HG02623 (cell line): ENCODE data around the gene IDH3A.

Experiments used
- ATAC-seq: cut with Tn5 transposase; IDR thresholded peaks from one replicate; pipeline ENCODE4 v1.9.1; 2021; ENCODE audit warnings: moderate library complexity; ENCODE audit not compliant: unreplicated experiment

Gene IDH3A

DNA sequence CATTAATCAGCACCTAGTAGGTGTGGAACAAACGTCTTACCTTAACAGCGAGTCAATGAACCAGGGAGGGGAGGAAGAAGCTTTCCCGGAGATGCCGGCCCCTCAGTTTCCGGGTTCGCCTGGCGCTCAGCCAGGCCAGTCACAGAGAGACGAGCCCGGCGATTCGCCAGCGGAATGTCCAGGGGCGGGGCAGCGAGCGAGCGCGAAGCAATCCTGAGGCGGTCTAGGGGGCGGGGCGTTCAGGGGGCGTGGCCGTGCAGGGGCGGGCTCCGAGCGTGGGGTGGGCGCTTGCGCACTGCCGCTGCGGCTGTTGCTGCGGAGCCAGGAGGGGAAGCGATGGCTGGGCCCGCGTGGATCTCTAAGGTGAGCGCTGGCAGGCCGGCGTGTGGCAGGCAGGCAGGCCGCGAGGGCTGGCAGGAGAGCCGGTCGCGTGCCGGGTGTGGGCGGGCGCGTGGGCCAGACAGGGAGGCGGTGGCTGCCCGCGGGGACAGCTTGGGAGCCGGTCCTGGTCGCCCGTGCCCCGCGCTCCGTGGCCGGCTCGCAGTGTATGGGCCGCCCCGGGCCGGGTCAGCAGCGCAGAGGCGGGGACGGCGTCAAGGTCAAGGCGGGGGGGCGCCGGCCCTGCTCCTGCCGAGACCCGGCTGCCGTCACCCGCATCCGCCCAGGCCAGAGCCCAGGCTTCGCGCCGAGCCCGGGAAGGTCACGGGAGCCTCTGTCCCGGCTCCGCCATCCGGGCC, at the start of gene IDH3A:
Gene IDH3A (plus strand): TSS at position 295 of the 737 bp plus-strand sequence. CDS start 42 bp downstream, at position 337.
- peak; percentile 73 for ATAC-seq

GRCh38 chr15:78100886-78101285, 48.3 kb upstream of the IDH3A start:
- no peak for ATAC-seq

DNA sequence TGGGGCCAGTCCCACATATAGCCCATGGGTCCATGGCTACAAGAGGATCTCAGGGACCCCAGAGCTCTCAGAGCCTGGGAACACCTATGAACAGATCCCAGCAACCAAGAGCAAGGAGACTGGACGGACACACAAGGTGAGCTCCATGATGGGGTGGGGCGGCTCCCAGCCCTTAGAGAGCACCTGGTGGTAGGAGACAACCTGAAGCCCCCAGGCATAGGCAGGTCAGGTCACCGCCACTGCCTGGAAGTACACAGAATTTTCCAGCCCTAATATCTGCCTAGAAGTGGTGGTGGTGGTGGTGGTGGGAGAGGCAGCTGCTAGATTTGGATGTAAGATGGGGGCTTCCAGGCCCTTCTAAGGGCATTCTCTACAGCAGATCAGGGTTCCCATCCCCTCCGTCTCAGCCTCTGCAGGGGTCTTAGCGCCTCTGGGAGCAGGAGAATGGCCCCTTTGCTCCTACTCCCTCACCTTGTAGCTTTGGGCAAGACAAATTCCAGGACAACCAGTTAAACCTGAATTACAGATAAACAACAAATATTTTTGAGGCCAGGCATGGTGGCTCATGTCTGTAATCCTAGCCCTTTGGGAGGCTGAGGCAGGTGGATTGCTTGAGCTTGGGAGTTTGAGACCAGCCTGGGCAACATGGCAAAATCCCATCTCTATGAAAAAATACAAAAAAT, 47.6 kb upstream of the IDH3A start:
- no peak for ATAC-seq

GRCh38 chr15:78102211-78102610, 47.0 kb upstream of the IDH3A start:
- ATAC-seq = no peak

- ATAC-seq = no peak
These were observed 46.4 kb upstream of the IDH3A start for GRCh38 chr15:78102741-78103140.

DNA sequence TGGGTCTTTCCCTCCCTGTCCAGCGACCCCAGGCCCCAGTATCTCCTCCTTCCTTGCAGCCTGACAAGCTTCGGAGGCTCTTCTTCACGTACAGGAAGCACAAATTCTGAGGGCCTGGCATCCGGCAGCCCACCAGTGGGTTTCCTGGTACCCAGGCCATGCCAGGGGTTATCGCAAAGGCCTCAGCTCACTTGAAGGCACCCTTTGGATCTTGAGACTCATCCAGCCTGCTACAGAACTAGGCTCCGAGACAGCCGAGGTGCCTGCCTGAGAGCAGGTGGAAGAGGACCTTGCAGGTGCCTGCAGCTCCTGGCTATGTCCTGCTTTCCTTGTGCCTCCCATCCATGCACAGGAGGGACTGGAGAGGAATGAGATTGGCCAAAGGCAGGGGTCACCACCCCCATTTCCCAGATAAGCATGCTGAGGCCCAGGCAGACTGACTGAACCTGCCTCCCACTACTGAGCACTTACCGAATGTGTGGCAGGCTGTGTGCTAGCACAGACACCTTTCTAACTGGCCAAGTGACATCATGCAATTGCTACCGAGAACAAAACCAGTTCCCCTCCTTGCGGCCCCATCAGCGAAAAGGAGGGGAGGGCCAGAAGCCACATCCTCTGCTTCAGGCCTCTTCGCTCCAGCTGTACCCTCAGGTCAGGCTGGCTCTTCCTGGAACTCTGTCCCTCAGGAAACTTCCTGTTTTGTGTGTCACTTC, 45.6 kb upstream of the IDH3A start:
- ATAC-seq = peak; percentile 75

GRCh38 chr15:78104119-78104479, 45.1 kb upstream of the IDH3A start:
- no peak for ATAC-seq

- ATAC-seq = no peak
These were observed 44.3 kb upstream of the IDH3A start for GRCh38 chr15:78104566-78105475.

DNA sequence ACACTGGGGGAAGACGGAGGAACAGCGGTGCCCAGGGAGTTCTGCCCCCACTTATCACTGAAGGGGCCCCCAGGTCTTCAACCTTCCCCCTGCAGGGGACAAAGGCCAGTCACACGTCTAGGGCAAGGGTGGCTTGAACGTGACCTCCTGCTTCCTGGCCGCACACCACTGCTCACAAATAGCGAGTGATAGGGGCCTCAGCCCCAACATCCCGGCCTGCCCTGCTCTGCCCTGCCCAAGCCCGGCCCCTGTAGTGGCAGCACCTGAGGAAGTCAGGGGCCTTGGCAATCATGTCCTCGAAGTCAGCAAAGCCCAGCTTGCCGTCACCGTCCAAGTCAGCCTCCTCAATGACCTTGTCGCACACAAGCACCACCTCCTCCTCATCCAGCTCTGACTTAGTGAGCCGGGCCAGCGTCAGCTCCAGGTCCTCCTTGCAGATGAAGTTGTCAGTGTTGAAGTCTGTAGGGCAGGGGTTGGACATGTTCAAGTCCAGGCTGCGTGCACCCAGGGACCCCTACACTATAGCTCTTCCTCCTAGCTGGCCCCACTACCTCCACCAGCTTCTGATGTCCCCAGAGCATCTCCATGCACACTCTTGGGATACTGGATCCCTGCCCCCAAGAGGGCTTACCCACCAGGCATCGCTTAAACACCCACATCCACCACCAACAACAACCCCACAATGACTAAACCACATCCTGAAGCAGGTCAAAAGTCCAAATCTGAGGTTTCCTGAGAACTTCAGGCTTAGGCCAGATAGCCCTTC, 43.5 kb upstream of the IDH3A start:
- ATAC-seq = no peak

GRCh38 chr15:78107471-78107870, 41.7 kb upstream of the IDH3A start:
- ATAC-seq = no peak

DNA sequence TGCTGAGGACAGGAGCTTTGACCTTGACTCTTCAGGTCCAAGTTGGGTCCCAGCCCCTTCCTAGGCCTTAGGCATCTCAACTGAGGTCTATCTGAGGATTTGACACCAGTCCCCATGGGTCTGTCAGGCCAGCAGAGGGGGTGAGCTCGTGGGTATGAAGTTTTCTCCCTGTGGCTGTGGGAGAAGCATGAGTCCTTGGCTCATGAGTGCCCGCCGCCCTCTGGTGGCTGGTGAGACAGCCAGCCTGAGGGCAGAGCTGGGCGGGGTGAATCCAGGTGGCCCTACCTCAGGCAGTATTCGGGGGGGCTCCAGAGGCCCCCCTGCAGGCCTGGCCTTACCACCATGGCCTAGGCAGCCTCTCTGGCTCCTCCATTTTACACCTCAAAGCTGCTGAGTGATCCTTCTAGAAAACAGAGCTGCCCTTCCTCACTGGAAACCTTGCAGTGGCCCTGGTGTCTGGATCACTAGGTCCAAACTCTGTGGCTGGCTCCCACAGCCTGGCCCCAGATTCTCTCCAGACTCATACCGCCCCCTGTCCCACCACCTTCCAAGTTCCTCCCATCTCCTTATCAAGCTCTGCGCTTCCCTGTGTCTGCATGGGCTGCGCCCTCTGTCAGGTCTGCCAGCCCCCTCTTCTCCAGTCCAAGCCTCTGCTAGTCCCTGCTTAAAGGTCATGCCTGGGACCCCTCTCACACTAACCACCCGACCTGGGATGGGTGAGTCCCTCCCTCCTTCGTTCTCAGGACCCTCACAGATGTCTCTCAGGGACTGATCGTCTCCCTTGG, 40.7 kb upstream of the IDH3A start:
- ATAC-seq = no peak

DNA sequence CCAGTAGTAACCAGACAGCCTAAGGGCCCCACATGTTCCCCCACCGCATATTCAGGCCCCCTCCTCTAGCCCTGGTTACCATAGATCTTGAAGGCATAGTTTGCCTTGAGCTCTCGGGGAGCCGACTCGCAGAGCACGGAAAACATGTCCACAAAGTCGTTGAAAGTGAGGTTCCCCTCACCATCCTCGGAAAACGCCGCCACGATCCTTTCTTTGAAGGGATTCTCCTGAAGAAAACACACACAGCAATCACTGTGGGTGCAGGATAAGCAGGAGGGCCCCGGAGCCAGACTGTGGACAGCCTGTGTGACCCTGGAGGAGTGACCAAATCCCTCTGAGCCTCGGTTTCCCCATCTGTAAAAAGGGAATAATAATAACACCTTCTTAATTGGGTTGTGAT, 40.0 kb upstream of the IDH3A start:
- ATAC-seq = no peak

- no peak for ATAC-seq
These were observed 39.1 kb upstream of the IDH3A start for GRCh38 chr15:78110096-78110495.

DNA sequence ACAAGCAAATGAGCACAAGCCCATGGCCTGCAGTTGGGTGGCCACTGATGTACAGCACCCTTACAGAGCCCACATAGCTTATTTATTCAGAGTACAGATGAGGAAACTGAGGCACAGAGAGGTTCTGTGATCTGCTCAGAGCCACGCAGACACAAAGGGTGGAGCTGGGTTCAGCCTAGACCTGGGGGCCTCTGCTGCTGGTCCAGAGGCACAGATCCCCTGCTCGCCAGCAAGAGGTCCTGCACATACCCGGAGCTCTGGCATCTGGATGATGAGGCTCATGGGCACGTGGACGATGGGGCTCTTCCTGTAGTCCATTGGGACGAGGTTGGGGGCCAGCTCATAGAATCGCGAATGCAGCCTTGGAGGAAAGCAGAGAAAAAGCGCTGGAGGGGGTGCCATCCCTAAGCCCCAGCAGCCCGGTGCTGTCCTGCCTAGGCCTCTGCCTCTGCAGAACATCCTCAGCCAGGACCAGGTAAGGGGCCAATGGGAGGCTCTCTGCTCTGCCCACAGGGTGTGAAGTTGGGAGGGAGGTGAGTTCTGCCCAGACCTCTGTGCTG, 38.2 kb upstream of the IDH3A start:
- ATAC-seq = no peak

GRCh38 chr15:78111788-78112187, 37.4 kb upstream of the IDH3A start:
- no peak for ATAC-seq

- no peak for ATAC-seq
These were observed 36.6 kb upstream of the IDH3A start for GRCh38 chr15:78112551-78112950.

DNA sequence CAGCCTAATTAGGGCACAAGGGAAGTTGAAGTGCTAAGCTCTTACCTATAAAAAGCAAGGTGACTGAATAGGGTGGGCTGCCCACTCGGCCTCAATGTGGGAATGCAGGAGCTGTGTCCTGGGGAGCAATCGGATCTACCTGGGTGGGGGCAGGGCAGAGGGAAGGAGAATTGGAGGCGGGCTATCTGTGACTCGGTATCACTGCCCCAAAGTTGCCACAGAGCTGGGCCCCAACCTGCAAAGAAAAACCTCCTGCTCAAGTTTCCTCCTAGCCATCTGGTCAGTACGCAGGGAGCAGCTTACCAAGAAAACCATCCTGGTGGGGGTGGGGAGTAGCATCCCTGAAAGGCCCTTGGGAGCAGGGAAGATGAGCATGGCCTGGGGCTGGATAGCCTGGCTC, 28.6 kb upstream of the IDH3A start:
- no peak for ATAC-seq

- no peak for ATAC-seq
These were observed 23.9 kb upstream of the IDH3A start for GRCh38 chr15:78125267-78125666.

GRCh38 chr15:78127882-78128281, 21.3 kb upstream of the IDH3A start:
- ATAC-seq = no peak
